Hepatocyte (in vitro differentiated cells): ENCODE measurements around the gene RFX8.

Source experiments
- CTCF ChIP-seq: fragments of 200-600 bp; sonication (generic); IDR thresholded peaks from 2 replicates; pipeline ENCODE4 v1.5.1; 2016; ENCODE audit warnings: antibody characterized with exemption, mild to moderate bottlenecking; ENCODE audit not compliant: poor library complexity
- EZH2 ChIP-seq: fragments of 200-600 bp; sonication (generic); IDR thresholded peaks from 2 replicates; pipeline ENCODE4 v1.6.1; 2016; ENCODE audit warnings: antibody characterized with exemption, mild to moderate bottlenecking, borderline replicate concordance
- EZH2phosphoT487 ChIP-seq: fragments of 200-600 bp; sonication (generic); IDR thresholded peaks from one replicate; pipeline ENCODE4 v1.6.1; 2018; ENCODE audit warnings: antibody characterized with exemption, mild to moderate bottlenecking, low read depth, moderate library complexity; ENCODE audit not compliant: unreplicated experiment, severe bottlenecking

- TF ChIP-seq CTCF (no peak), EZH2 (no peak), EZH2phosphoT487 (no peak)
Measured at GRCh38 chr2:101479810-101480209, 4.9 kb upstream of the RFX8 start.
